Measurements from ENCODE around the gene HRH1.
"Not testable (repeated sequence)": the region's sequence is repeated elsewhere in the genome, so short reads cannot be mapped to it uniquely, and the experiment has no call there.

Gene HRH1

DNA sequence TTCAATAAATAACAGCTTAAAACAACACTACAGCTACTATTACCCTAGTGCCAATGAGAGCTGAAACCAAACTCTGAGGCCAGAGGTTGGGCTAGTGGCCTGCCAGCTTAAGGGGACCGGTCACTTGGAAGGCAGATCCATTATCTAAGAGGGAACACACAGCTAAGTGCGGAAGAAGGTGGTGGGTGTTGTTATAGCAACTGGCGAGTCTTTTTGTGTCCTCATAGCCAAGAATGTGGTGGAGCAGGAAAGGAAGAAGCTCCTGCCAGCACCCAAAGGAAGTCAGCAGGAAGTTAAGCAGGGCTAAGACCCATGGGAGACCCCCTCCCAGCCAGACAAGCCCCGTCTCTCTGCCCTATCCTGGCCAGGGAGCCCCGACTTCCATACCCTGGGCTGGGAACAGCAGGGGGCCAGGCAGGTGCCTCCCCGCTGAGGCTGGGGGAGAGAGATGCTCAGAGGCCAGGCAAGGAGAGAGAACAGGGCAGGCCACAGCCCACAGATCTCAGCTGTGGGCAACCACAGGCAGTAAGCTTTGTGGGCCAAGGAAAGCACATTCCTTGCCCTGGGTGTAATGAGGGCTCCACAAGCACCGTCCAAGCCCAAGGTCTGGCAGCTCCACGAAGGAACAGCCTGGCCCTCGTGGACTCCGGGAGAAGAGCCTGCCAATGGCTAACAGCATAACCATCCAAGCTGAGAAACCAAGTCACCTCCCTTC is 34.0 kb upstream of the HRH1 start:
- H3K4me3 ChIP-seq (ENCODE audit: low read length), result no peak overlapping the region
- TF ChIP-seq, protein P1, sequence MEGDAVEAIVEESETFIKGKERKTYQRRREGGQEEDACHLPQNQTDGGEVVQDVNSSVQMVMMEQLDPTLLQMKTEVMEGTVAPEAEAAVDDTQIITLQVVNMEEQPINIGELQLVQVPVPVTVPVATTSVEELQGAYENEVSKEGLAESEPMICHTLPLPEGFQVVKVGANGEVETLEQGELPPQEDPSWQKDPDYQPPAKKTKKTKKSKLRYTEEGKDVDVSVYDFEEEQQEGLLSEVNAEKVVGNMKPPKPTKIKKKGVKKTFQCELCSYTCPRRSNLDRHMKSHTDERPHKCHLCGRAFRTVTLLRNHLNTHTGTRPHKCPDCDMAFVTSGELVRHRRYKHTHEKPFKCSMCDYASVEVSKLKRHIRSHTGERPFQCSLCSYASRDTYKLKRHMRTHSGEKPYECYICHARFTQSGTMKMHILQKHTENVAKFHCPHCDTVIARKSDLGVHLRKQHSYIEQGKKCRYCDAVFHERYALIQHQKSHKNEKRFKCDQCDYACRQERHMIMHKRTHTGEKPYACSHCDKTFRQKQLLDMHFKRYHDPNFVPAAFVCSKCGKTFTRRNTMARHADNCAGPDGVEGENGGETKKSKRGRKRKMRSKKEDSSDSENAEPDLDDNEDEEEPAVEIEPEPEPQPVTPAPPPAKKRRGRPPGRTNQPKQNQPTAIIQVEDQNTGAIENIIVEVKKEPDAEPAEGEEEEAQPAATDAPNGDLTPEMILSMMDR (conservative IDR thresholded peaks at IDR 0.05; ENCODE audit: low read depth, low read length), result no peak
- DNase-seq (ENCODE audit: low read depth), result no peak

DNA sequence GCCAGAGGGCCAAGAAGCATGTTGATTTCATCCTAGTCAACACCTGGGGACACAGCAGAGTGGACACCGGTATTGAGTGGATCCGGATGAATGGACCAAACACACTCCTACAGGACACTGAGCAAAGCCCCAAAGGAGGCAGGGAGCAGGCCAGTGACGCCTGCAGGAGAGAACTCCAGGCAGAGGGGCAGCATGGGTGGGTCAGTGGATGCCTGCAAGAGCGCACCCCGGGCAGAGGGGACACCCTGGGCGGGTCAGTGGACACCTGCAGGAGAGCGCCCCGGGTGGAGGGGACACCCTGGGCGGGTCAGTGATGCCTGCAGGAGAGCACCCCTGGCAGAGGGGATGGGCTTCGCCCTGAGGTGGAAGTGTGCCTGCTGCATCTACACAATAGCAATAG is 27.6 kb upstream of the HRH1 start:
- no peak for DNase-seq (ENCODE audit: low read depth)
- TF ChIP-seq, protein P1 (conservative IDR thresholded peaks at IDR 0.05; ENCODE audit: low read depth, low read length), result no peak
- H3K4me3 ChIP-seq (ENCODE audit: low read length), result no peak overlapping the region

DNA sequence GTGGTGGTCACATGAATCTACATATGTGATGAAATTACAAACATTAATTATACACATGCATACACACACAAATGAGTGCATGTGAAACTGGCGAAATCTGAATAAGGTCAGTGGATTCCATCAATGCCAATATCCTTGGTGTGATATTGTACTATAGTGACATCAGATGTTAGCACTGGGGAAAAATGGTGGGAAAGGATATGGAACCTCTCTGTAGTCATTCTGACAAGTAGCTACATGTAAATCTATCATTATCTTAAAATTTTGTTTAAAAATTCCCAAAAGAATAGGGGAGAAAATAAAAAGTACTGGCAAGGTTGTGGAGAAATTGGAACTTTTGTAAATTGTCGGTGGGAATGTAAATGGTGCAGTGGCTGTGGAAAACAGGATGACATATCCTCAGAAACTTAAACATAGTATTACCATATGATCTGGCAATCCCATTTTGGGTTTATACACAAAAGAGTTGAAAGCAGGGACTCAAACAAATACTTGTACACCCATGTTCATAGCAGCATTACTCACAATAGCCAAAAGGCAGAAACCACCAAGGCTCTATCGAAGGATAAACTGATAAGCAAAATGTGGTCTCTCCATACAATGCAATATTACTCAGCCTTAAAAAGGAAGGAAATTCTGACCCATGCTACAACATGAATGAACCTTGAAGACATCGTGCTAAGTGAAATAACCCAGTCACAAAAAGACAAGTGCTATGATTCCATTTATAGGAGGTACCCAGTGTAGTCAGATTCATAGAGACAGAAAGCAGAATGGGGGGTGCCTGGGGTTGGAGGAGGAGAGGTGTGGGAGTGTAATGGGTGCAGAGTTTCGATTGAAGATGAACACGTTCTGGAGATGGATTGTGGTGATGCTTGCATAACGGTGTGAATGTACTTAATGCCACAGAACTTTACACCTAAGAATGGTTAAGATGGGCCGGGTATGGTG is 25.3 kb upstream of the HRH1 start:
- H3K4me3 ChIP-seq (ENCODE audit: low read length), result no peak overlapping the region
- DNase-seq (ENCODE audit: low read depth), result no peak
- TF ChIP-seq, protein P1 (conservative IDR thresholded peaks at IDR 0.05; ENCODE audit: low read depth, low read length), result no peak

DNA sequence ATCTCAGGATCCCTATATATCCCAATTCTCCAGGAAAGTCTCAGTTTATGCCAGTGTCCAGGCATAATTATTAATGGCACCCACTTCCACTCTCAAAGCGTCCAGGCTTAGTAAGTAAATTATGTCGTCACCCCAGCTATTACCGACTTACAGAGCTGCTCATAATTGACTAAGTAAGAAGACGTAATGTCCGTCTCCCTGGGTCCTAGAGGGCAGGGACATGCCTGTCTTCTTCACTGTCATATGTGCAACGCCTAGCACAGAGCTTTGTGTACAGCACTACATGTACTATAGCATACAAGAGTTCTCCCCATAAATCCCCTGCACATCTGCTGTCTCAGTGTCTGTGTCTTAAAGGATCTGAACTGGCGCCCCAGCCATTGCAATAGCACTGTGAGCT is 23.9 kb upstream of the HRH1 start:
- TF ChIP-seq, protein P1 (conservative IDR thresholded peaks at IDR 0.05; ENCODE audit: low read depth, low read length), result no peak
- no peak overlapping the region for H3K4me3 ChIP-seq (ENCODE audit: low read length)
- no peak for DNase-seq (ENCODE audit: low read depth)

DNA sequence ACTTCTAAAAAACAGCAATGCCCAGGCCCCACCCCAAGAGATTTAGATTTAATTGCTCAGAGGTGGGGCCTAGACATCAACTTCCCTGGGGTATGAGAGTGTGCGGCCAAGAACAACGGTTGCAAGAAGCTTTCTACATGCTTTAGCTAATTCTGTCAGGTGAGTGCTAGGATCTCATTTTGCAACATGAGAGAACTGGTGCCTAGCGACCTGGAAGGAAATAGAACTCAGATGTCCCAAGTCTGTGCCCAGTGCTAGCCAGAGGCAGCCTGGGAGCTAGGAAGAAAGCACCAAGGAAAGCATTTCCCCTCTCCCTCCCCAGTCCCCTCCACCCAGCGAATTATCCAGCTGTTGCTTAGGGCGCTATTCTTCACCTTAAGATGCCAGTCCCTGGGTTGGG is 22.9 kb upstream of the HRH1 start:
- H3K4me3 ChIP-seq (ENCODE audit: low read length), result no peak overlapping the region
- DNase-seq (ENCODE audit: low read depth), result peak; percentile 44
- TF ChIP-seq, protein P1 (conservative IDR thresholded peaks at IDR 0.05; ENCODE audit: low read depth, low read length), result no peak

DNA sequence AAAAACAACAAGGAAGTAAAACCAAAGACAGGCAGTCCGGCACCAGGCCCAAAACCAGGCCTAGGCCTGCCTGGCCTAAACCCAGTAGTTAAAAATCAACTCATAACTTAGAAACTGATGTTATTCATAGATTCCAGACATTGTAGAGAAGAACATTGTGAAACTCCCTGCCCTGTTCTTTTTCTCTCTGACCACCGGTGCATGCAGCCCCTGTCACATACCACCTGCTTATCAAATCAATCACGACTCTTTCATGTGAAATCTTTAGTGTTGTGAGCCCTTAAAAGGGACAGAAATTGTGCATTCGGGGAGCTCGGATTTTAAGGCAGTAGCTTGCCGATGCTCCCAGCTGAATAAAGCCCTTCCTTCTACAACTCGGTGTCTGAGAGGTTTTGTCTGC is 22.4 kb upstream of the HRH1 start:
- DNase-seq (ENCODE audit: low read depth); H3K4me3 ChIP-seq (ENCODE audit: low read length): not testable (repeated sequence)

DNA sequence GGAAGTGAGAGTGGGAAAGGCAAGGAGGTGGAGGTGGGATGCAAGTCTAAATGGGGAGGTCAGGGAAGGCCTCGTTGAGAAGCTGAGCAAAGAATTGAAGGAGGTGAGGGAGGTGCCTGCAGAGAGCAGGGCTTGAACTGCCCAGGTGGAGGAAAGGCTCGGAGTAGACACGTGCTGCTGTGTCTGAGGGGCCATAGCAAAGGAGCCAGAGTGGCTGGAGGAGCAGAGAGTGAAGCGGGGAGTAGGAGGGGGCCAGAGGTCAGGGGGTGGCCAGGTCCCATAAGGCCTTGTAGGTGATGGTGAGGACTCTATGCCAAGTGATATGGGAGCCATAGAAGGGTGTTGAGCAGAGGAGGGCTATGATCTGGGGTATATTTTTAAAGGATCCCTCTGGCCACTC is 21.4 kb upstream of the HRH1 start:
- no peak overlapping the region for H3K4me3 ChIP-seq (ENCODE audit: low read length)
- TF ChIP-seq, protein P1 (conservative IDR thresholded peaks at IDR 0.05; ENCODE audit: low read depth, low read length), result no peak
- no peak for DNase-seq (ENCODE audit: low read depth)
